Neural crest cell (in vitro differentiated cells): Measurements from ENCODE around the gene OR8B3. TPM values are rescaled to one million over a fixed set of nuclear protein-coding genes. Genes with fewer than 3 reads are reported as not detected.

ENCODE experiments used
- DNase-seq: peaks from one replicate; pipeline ENCODE4 v3.0.0; 2021; ENCODE audit warnings: low read depth, mixed read lengths, low spot score
- H3K27ac Mint-ChIP-seq: one replicate; pipeline ENCODE4 v1.8.0; 2021; ENCODE audit warnings: mild to moderate bottlenecking, mixed read lengths; ENCODE audit not compliant: unreplicated experiment
- H3K27me3 Mint-ChIP-seq: 2 replicates; pipeline ENCODE4 v1.8.0; 2021; ENCODE audit warnings: low read depth, mild to moderate bottlenecking, mixed read lengths
- H3K36me3 Mint-ChIP-seq: 2 replicates; pipeline ENCODE4 v1.8.0; 2021; ENCODE audit warnings: low read depth, mild to moderate bottlenecking, mixed read lengths
- H3K4me1 Mint-ChIP-seq: 2 replicates; pipeline ENCODE4 v1.8.0; 2021; ENCODE audit warnings: mixed read lengths
- H3K4me3 Mint-ChIP-seq: one replicate; pipeline ENCODE4 v1.8.0; 2021; ENCODE audit warnings: mild to moderate bottlenecking, mixed read lengths
- H3K9me3 Mint-ChIP-seq: 2 replicates; pipeline ENCODE4 v1.8.0; 2021; ENCODE audit warnings: mixed read lengths
- total RNA-seq: library from RNA; stranded (reverse); gene quantifications from 2 replicates; pipeline ENCODE4 v1.2.1, GENCODE V29; 2021
- TF ChIP-seq, protein P1 (sequence below): fragments of 200-600 bp; sonication (generic); conservative IDR thresholded peaks from 2 replicates; pipeline ENCODE4 v1.5.0; 2021; ENCODE audit warnings: antibody characterized with exemption, mild to moderate bottlenecking

OR8B3 gene
- total RNA-seq, 1 donor from 2014 or later = not detected

DNA sequence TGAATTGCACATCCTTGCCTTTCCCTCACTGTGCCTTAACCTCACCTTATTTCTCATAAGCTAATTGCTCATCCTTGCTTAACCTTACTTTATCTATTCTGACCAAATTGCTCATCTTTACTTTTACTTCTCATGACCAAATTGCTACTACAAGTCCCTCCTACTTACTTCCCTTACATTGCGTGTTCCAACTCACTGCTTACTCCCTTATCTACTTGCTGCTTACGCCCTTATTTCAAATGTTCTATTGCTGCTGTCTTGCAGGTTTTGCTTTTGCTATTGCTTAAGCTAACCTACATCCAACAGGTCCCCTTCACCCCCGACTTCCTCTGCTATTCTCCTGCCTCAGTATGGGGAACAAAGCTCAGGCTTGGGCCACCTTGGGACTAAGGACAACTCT lies 22.5 kb downstream of the OR8B3 start:
- H3K4me3 Mint-ChIP-seq = no peak overlapping the region
- no peaks in the 10 kb centered on the region for H3K36me3 Mint-ChIP-seq
- no peaks in the 10 kb centered on the region for H3K27me3 Mint-ChIP-seq
- H3K4me1 Mint-ChIP-seq = no peaks in the 10 kb centered on the region
- H3K9me3 Mint-ChIP-seq = peaks cover 2% of the 10 kb centered on the region
- TF ChIP-seq, protein P1, sequence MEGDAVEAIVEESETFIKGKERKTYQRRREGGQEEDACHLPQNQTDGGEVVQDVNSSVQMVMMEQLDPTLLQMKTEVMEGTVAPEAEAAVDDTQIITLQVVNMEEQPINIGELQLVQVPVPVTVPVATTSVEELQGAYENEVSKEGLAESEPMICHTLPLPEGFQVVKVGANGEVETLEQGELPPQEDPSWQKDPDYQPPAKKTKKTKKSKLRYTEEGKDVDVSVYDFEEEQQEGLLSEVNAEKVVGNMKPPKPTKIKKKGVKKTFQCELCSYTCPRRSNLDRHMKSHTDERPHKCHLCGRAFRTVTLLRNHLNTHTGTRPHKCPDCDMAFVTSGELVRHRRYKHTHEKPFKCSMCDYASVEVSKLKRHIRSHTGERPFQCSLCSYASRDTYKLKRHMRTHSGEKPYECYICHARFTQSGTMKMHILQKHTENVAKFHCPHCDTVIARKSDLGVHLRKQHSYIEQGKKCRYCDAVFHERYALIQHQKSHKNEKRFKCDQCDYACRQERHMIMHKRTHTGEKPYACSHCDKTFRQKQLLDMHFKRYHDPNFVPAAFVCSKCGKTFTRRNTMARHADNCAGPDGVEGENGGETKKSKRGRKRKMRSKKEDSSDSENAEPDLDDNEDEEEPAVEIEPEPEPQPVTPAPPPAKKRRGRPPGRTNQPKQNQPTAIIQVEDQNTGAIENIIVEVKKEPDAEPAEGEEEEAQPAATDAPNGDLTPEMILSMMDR = no peak
- no peak overlapping the region for H3K27ac Mint-ChIP-seq
- no peak for DNase-seq

DNA sequence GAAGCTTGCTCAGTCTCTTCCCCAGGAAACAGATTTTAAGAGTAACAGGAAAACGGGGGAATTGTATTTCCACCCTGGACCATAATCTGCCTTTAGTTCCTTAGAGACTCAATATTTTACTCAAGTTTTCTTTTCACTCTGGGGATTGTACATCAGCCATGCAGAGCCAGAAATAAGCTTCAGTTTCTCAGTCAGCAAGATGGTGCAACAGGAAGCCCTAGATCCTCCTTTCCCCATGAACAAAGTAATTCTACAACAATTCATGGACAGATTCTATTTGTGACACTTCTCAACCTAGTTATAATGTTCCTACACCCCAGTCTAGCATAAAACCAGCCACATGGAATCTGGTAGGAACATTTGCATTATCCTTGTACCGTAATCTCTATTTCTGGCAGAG lies 39.3 kb downstream of the OR8B3 start:
- H3K27ac Mint-ChIP-seq = no peak overlapping the region
- H3K9me3 Mint-ChIP-seq = no peaks in the 10 kb centered on the region
- TF ChIP-seq, protein P1 = no peak
- H3K27me3 Mint-ChIP-seq = peaks cover 28% of the 10 kb centered on the region
- no peak overlapping the region for H3K4me3 Mint-ChIP-seq
- DNase-seq = no peak
- H3K4me1 Mint-ChIP-seq = no peaks in the 10 kb centered on the region
- no peaks in the 10 kb centered on the region for H3K36me3 Mint-ChIP-seq

DNA sequence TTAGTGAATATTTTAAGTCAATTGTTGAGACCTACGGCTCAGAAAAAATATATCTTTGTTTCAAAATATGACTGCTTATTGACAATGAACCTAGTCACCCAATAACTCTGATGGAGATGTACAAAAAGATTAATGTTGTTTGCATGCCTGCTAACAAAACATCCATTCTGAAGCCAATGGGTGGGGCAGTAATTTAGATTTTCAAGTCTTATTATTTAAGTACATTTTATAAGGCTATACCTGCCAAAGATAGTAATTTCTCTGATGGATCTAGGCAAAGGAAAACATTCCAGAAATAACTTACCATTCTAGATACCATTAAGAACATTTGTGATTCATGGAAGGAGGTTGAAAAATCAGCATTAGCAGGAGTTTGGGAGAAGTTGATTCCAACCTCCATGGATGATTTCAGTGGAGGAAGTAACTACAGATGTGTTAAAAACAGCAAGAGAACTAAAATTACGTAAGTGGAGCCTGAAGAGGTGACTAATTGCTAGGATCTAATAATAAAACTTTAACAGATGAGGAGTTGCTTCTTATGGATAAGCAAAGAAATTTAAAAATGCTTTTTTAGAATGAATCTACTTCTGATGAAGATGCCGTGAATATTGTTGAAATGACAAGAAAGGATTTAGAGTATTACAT lies 52.4 kb downstream of the OR8B3 start:
- H3K36me3 Mint-ChIP-seq = no peaks in the 10 kb centered on the region

More for the DNA sequence above, 52.4 kb downstream of the OR8B3 start:
- no peak overlapping the region for H3K27ac Mint-ChIP-seq
- no peaks in the 10 kb centered on the region for H3K4me1 Mint-ChIP-seq
- TF ChIP-seq, protein P1 = no peak
- no peak overlapping the region for H3K4me3 Mint-ChIP-seq
- DNase-seq = no peak
- peaks cover 5% of the 10 kb centered on the region for H3K27me3 Mint-ChIP-seq
- H3K9me3 Mint-ChIP-seq = peaks cover 3% of the 10 kb centered on the region

Other genes with a start within 250 kb of the OR8B3 start
- not detected in 2 replicates for gene OR10D3, start 215.7 kb downstream of the OR8B3 start, total RNA-seq
- not detected in 2 replicates for gene OR8G1, start 157.9 kb downstream of the OR8B3 start, total RNA-seq
- not detected in 2 replicates for gene OR8G5, start 142.6 kb downstream of the OR8B3 start, total RNA-seq
- gene OR8D1, start 85.1 kb downstream of the OR8B3 start, total RNA-seq = not detected in 2 replicates
- gene OR8D2, start 78.8 kb downstream of the OR8B3 start, total RNA-seq = not detected in 2 replicates
- gene OR8B2, start 14.5 kb downstream of the OR8B3 start, total RNA-seq = not detected in 2 replicates
- not detected in 2 replicates for gene OR8B4, start 25.8 kb upstream of the OR8B3 start, total RNA-seq
- gene OR8B8, start 46.7 kb upstream of the OR8B3 start, total RNA-seq = not detected in 2 replicates
- gene OR8B12, start 144.6 kb upstream of the OR8B3 start, total RNA-seq = not detected in 2 replicates
- not detected in 2 replicates for gene OR8A1, start 171.0 kb upstream of the OR8B3 start, total RNA-seq
- not detected in 2 replicates for gene PANX3, start 212.4 kb upstream of the OR8B3 start, total RNA-seq
- 23.0 and 27.3 TPM in 2 replicates for gene TBRG1, start 223.8 kb upstream of the OR8B3 start, total RNA-seq